Panc1 (cell line): Measurements from ENCODE around the gene CAND2. TPM values are rescaled to one million over a fixed set of nuclear protein-coding genes. Genes with fewer than 3 reads are reported as not detected.
"Not testable (repeated sequence)": the region's sequence is repeated elsewhere in the genome, so short reads cannot be mapped to it uniquely, and the experiment has no call there.

Experiments used
- ATAC-seq: fragments of 200-7000 bp; cut with Tn5 transposase; 2 replicates; pipeline ENCODE4 v1.9.1; 2020; ENCODE audit warnings: mild to moderate bottlenecking, moderate library complexity
- BruUV-seq: library from RNA; stranded (reverse); fragments of 400-500 nt; replicated peaks from 2 replicates; lab custom pipeline; 2021; lab: Mats Ljungman, UMichigan
- CTCF ChIA-PET: fragments of 300-600 bp; sonication (Branson Sonifier 250); formaldehyde crosslinking; loops from one replicate; lab custom pipeline; 2022; ENCODE audit warnings: antibody characterized with exemption; lab: Charles Lee
- POLR2A ChIA-PET: fragments of 300-600 bp; sonication (Branson Sonifier 250); formaldehyde crosslinking; loops from one replicate; lab custom pipeline; 2022; ENCODE audit warnings: antibody characterized with exemption; lab: Charles Lee
- DNase-seq: peaks from one replicate; pipeline ENCODE4 v3.0.0-alpha.2; 2010; ENCODE audit warnings: low read depth, low spot score
- H3K27ac ChIP-seq: 2 replicates; pipeline ENCODE4 v1.5.1; 2011; ENCODE audit warnings: mild to moderate bottlenecking, low read length, inconsistent platforms
- H3K27me3 ChIP-seq: fragments of 200-500 bp; sonication (Bioruptor generic); 2 replicates; pipeline ENCODE4 v1.6.0; 2014; ENCODE audit warnings: low read length, inconsistent platforms; ENCODE audit not compliant: control insufficient read depth, insufficient read depth
- H3K36me3 ChIP-seq: fragments of 200-500 bp; sonication (Bioruptor generic); 2 replicates; pipeline ENCODE4 v1.5.1; 2014; ENCODE audit warnings: inconsistent platforms, mild to moderate bottlenecking, low read length, moderate library complexity; ENCODE audit not compliant: control insufficient read depth, insufficient read depth
- H3K4me1 ChIP-seq: 2 replicates; pipeline ENCODE4 v1.5.1; 2011; ENCODE audit warnings: inconsistent platforms, mild to moderate bottlenecking, low read length, moderate library complexity; ENCODE audit not compliant: control insufficient read depth, insufficient read depth
- H3K4me3 ChIP-seq, 2 experiments: 2 replicates each; pipeline ENCODE4 v1.5.1; 2011 to 2012; ENCODE audit warnings: low read depth in 2 of 2, low read length in 2 of 2, mild to moderate bottlenecking in 2 of 2, inconsistent platforms in 1 of 2, moderate library complexity in 1 of 2
- H3K9me3 ChIP-seq: fragments of 200-500 bp; sonication (Bioruptor generic); 2 replicates; pipeline ENCODE4 v1.5.1; 2014; ENCODE audit warnings: low read depth, mild to moderate bottlenecking, inconsistent platforms, low read length, moderate library complexity; ENCODE audit not compliant: control insufficient read depth, insufficient read depth
- POLR2AphosphoS5 ChIP-seq: IDR thresholded peaks from 2 replicates; pipeline ENCODE4 v1.6.1; 2012; ENCODE audit warnings: mild to moderate bottlenecking, low read depth, low read length, moderate library complexity
- SIN3A ChIP-seq: IDR thresholded peaks from 2 replicates; pipeline ENCODE4 v1.6.1; 2012; ENCODE audit warnings: low read depth, mild to moderate bottlenecking, low read length, moderate library complexity, borderline replicate concordance; ENCODE audit not compliant: insufficient read depth
- TCF7L2 ChIP-seq: IDR thresholded peaks from 2 replicates; pipeline ENCODE4 v1.6.1; 2011; ENCODE audit warnings: mild to moderate bottlenecking, low read depth, low read length, inconsistent platforms
- in situ Hi-C: cut with HindIII; loops from 2 replicates; pipeline ENCODE4 v1.10.0; 2016; ENCODE audit warnings: low sequenced_read_pairs, low pct_unique_long_range_greater_than_20kb
- intact Hi-C: fragments of 100-400 bp; cut with micrococcal nuclease; formaldehyde crosslinking; loops from one replicate; pipeline ENCODE4 v1.10.0; 2022; ENCODE audit not compliant: unreplicated experiment
- total RNA-seq: library from RNA; stranded (reverse); gene quantifications from one replicate; pipeline ENCODE4 v1.2.1, GENCODE V29; 2021; ENCODE audit not compliant: unreplicated experiment
- TF ChIP-seq, protein P1 (sequence below), 2 experiments: IDR thresholded peaks; 2 replicates each; pipeline ENCODE4 v1.6.1; 2011 to 2012; ENCODE audit warnings: low read depth in 2 of 2, control low read depth in 1 of 2, low read length in 1 of 2, mild to moderate bottlenecking in 1 of 2, moderate library complexity in 1 of 2; ENCODE audit not compliant: insufficient read depth in 1 of 2
- TF ChIP-seq, protein P2 (sequence below): fragments of 450-650 bp; IDR thresholded peaks from 2 replicates; pipeline ENCODE4 v1.5.1; 2017; ENCODE audit warnings: mild to moderate bottlenecking

Gene CAND2
- total RNA-seq, 1 experiment from 2014 or later: 0.13 TPM

DNA sequence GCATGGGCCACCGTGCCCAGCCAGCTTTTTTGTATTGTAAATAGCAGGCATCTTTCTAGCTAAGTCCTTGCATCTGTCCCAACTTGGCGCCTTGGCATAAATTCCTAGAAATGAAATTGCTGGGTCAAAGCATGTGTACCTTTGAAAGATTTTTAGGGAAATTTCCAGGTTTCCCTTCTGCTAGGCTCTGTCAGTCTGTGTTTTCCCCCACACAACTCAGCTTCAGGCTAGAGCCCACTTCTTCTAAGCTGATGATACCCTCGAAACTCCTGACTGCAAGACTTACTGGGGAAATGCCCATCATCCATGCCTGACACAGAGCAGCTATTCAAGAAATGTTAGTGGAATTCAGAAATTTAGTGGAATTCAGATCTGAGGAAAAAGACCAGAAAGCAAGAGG lies 55.7 kb downstream of the CAND2 start:
- ChIA-PET CTCF (no interaction called here), POLR2A (no interaction called here)
- H3K9me3 ChIP-seq: no peaks in the 10 kb centered on the region
- intact Hi-C loops: no loop called here
- DNase-seq (no peak), ATAC-seq (no peak)
- no peaks in the 10 kb centered on the region for H3K27me3 ChIP-seq
- H3K4me3 ChIP-seq: no peak overlapping the region
- no peaks in the 10 kb centered on the region for H3K36me3 ChIP-seq
- TF ChIP-seq, protein P1, sequence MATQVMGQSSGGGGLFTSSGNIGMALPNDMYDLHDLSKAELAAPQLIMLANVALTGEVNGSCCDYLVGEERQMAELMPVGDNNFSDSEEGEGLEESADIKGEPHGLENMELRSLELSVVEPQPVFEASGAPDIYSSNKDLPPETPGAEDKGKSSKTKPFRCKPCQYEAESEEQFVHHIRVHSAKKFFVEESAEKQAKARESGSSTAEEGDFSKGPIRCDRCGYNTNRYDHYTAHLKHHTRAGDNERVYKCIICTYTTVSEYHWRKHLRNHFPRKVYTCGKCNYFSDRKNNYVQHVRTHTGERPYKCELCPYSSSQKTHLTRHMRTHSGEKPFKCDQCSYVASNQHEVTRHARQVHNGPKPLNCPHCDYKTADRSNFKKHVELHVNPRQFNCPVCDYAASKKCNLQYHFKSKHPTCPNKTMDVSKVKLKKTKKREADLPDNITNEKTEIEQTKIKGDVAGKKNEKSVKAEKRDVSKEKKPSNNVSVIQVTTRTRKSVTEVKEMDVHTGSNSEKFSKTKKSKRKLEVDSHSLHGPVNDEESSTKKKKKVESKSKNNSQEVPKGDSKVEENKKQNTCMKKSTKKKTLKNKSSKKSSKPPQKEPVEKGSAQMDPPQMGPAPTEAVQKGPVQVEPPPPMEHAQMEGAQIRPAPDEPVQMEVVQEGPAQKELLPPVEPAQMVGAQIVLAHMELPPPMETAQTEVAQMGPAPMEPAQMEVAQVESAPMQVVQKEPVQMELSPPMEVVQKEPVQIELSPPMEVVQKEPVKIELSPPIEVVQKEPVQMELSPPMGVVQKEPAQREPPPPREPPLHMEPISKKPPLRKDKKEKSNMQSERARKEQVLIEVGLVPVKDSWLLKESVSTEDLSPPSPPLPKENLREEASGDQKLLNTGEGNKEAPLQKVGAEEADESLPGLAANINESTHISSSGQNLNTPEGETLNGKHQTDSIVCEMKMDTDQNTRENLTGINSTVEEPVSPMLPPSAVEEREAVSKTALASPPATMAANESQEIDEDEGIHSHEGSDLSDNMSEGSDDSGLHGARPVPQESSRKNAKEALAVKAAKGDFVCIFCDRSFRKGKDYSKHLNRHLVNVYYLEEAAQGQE (IDR thresholded peaks at IDR 0.05; ENCODE audit: insufficient read depth in 1 of 2, low read depth in 2 of 2, low read length in 1 of 2): no peak
- TF ChIP-seq, protein P2, sequence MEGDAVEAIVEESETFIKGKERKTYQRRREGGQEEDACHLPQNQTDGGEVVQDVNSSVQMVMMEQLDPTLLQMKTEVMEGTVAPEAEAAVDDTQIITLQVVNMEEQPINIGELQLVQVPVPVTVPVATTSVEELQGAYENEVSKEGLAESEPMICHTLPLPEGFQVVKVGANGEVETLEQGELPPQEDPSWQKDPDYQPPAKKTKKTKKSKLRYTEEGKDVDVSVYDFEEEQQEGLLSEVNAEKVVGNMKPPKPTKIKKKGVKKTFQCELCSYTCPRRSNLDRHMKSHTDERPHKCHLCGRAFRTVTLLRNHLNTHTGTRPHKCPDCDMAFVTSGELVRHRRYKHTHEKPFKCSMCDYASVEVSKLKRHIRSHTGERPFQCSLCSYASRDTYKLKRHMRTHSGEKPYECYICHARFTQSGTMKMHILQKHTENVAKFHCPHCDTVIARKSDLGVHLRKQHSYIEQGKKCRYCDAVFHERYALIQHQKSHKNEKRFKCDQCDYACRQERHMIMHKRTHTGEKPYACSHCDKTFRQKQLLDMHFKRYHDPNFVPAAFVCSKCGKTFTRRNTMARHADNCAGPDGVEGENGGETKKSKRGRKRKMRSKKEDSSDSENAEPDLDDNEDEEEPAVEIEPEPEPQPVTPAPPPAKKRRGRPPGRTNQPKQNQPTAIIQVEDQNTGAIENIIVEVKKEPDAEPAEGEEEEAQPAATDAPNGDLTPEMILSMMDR: no peak
- H3K4me1 ChIP-seq: no peaks in the 10 kb centered on the region
- in situ Hi-C loops: no loop called here
- BruUV-seq: no TSS peak
- no peak overlapping the region for H3K27ac ChIP-seq

DNA sequence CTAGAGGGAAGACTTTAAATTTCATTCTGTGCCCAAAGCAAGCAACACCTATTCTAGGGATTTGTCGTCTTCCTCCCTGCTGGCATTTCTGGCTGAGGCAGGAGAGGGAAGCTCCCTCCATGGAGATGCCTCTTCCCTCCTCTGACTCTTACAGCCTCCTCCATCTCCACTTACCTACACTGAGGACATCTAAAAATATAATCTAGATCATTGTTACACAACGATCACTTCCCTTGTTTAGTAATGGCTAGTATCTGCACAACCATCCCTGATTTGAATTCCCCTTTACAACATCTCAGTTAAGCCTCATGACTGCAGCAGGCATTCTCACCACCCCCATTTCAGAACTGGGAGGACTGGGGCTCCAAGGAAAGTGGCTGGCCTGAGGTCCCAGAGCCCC lies 57.4 kb downstream of the CAND2 start:
- H3K27ac ChIP-seq, H3K4me1 ChIP-seq, H3K9me3 ChIP-seq, DNase-seq, H3K36me3 ChIP-seq, ATAC-seq, in situ Hi-C loops, CTCF ChIA-PET, intact Hi-C loops, H3K27me3 ChIP-seq, BruUV-seq, POLR2A ChIA-PET, H3K4me3 ChIP-seq: not testable (repeated sequence)

DNA sequence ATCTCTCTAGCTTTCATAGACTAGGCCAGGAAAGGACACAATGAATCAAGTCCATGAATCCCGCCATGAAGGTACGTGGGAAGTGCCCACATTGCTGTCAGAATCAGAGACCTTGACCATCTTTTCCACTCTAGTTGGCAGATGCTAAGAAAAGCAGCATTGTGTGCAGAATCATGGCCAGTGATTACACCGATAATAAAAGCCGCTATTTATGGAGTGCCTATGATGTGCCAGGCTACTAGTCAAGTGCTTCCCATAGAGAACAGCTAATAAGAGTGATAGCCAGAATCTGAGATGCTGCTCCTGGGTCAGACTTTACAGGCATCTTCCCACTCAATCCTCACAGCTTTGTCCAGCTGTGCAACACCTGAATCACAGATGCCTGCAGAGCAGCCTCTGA lies 58.1 kb downstream of the CAND2 start:
- H3K27me3 ChIP-seq: no peaks in the 10 kb centered on the region
- no peaks in the 10 kb centered on the region for H3K4me1 ChIP-seq
- POLR2A ChIA-PET: no interaction called here
- no peaks in the 10 kb centered on the region for H3K9me3 ChIP-seq
- no peak for TF ChIP-seq POLR2AphosphoS5
- no peak for TF ChIP-seq SIN3A
- TF ChIP-seq, protein P1 (IDR thresholded peaks at IDR 0.05; ENCODE audit: insufficient read depth in 1 of 2, low read depth in 2 of 2, low read length in 1 of 2): no peak
- TF ChIP-seq, protein P2: no peak
- TF ChIP-seq TCF7L2: no peak
- CTCF ChIA-PET: no interaction called here
- no peak for ATAC-seq
- intact Hi-C loops: no loop called here
- no TSS peak for BruUV-seq
- no peak overlapping the region for H3K4me3 ChIP-seq
- H3K27ac ChIP-seq: no peak overlapping the region
- in situ Hi-C loops: no loop called here
- no peak for DNase-seq
- H3K36me3 ChIP-seq: no peaks in the 10 kb centered on the region
